ENCODE results near the gene UBE2J1. TPM values are rescaled to one million over a fixed set of nuclear protein-coding genes. Genes with fewer than 3 reads are reported as not detected.

The UBE2J1 gene
- total RNA-seq, 2 experiments from 2014 or later: 34.7 to 34.9 TPM

DNA sequence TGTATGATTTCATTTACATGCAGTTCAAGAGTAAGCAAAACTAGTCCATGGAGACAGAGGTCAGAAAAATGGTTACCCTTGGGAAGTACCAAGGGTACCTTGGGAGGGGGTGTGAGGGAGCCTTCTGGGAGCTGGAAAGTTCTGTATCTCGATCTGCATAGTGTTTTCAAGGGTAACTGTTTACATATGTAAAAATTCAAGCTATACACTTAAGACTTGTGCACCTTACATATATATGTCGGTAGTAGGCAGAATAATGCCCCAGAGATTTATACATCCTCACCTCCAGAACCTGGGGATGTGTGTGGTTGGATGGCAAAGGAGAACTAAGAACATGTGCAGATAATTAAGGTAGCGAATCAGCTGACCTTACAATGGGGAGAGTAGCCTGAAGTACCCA lies 68.4 kb downstream of the UBE2J1 start:
- CTCF ChIA-PET: interaction anchor here (1.6 kb wide), 1 partner anchor 301 kb away, joined by 5 read pairs; no protein-coding TSS in a partner anchor
- H3K4me3 ChIP-seq (ENCODE audit: low read length): no peak overlapping the region
- DNase-seq (no peak), ATAC-seq (ENCODE audit: poor library complexity) (no peak)
- Mint-ChIP-seq H3K9me3 (no peaks in the 10 kb centered on the region), H3K36me3 (ENCODE audit: low read depth) (no peaks in the 10 kb centered on the region), H3K27ac (no peak overlapping the region), H3K4me3 (no peak overlapping the region), H3K27me3 (no peaks in the 10 kb centered on the region), H3K4me1 (ENCODE audit: low read depth) (no peaks in the 10 kb centered on the region)
- intact Hi-C loops (cut with DNase I, micrococcal nuclease): loop anchor here in 1 of 2 experiments (5.0 kb wide), 1 partner anchor 88 kb away; no protein-coding TSS in a partner anchor
- H3K27me3 ChIP-seq (ENCODE audit: control insufficient read depth in 1 of 2, insufficient read depth in 2 of 2, low read length in 2 of 2): no peaks in the 10 kb centered on the region
- H3K36me3 ChIP-seq (ENCODE audit: insufficient read depth, low read length): no peaks in the 10 kb centered on the region
- no peaks in the 10 kb centered on the region for H3K9me3 ChIP-seq (ENCODE audit: control insufficient read depth in 1 of 2, insufficient read depth in 1 of 2, low read length in 2 of 2)
- no peak overlapping the region for H3K27ac ChIP-seq (ENCODE audit: low read depth in 1 of 2, low read length in 2 of 2)
- TF ChIP-seq, protein P1, sequence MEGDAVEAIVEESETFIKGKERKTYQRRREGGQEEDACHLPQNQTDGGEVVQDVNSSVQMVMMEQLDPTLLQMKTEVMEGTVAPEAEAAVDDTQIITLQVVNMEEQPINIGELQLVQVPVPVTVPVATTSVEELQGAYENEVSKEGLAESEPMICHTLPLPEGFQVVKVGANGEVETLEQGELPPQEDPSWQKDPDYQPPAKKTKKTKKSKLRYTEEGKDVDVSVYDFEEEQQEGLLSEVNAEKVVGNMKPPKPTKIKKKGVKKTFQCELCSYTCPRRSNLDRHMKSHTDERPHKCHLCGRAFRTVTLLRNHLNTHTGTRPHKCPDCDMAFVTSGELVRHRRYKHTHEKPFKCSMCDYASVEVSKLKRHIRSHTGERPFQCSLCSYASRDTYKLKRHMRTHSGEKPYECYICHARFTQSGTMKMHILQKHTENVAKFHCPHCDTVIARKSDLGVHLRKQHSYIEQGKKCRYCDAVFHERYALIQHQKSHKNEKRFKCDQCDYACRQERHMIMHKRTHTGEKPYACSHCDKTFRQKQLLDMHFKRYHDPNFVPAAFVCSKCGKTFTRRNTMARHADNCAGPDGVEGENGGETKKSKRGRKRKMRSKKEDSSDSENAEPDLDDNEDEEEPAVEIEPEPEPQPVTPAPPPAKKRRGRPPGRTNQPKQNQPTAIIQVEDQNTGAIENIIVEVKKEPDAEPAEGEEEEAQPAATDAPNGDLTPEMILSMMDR (IDR thresholded peaks at IDR 0.05): no peak
- POLR2A ChIA-PET: no interaction called here
- peaks cover 3% of the 10 kb centered on the region for H3K4me1 ChIP-seq (ENCODE audit: insufficient read depth, low read length)

DNA sequence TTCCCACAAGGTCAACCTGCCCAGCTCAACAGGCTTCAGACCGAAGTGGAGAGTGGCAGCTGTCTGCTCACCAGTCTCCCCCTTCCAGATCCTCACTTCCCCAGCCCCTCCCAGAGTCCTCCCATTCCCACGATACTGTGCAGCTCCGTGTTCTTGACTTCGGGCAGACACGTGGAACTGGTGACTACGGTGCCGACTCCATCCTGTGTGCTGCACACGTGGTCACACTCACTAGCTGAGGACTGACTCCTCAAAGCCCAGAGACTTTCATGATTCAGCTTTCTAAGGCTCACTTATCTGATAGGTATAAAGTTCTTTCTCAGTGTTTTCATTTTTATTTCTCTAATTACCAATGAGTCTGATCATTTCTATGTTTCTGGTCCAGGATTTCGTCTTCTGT lies 69.8 kb downstream of the UBE2J1 start:
- Mint-ChIP-seq H3K27me3 (no peaks in the 10 kb centered on the region), H3K4me3 (no peak overlapping the region)
- CTCF ChIA-PET: interaction anchor here (0.9 kb wide), 1 partner anchor 300 kb away, joined by 3 read pairs; no protein-coding TSS in a partner anchor

DNA sequence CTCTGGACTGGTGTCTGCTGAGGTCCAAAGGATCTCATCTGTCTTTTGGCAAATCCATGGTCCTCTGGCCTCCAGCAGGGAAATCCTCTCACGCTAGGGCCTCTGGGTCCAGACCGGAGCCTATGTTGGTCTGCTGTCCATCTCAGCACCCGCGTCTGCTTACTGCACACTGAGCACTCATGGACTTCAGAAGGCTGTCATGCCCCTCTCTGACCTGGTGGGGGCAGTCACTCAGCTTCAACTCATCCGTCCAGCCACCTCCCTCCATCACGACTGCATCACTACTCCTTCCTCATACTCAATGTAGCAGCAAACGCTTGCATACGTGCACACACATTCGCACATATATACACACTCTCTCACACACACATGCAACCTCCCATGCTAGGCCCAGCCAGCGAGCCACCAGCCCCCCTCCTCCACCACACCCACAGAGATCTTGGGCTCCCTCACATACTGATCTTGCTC lies 70.7 kb downstream of the UBE2J1 start:
- Mint-ChIP-seq H3K27ac (no peak overlapping the region), H3K27me3 (no peaks in the 10 kb centered on the region), H3K4me3 (no peak overlapping the region), H3K9me3 (no peaks in the 10 kb centered on the region), H3K36me3 (ENCODE audit: low read depth) (no peaks in the 10 kb centered on the region), H3K4me1 (ENCODE audit: low read depth) (no peaks in the 10 kb centered on the region)
- DNase-seq: peak in 7 of 14 experiments; percentile 7 to 71 (median 35)
- no peak overlapping the region for H3K27ac ChIP-seq (ENCODE audit: low read depth in 1 of 2, low read length in 2 of 2)
- H3K9me3 ChIP-seq (ENCODE audit: control insufficient read depth in 1 of 2, insufficient read depth in 1 of 2, low read length in 2 of 2): no peaks in the 10 kb centered on the region
- intact Hi-C loops (cut with DNase I, micrococcal nuclease): loop anchor here in 1 of 2 experiments (5.0 kb wide), 1 partner anchor 90 kb away; no protein-coding TSS in a partner anchor
- TF ChIP-seq, protein P1 (IDR thresholded peaks at IDR 0.05): peak; percentile 12
- H3K4me1 ChIP-seq (ENCODE audit: insufficient read depth, low read length): peaks cover 3% of the 10 kb centered on the region
- H3K36me3 ChIP-seq (ENCODE audit: insufficient read depth, low read length): no peaks in the 10 kb centered on the region
- H3K27me3 ChIP-seq (ENCODE audit: control insufficient read depth in 1 of 2, insufficient read depth in 2 of 2, low read length in 2 of 2): no peaks in the 10 kb centered on the region
- POLR2A ChIA-PET: no interaction called here
- peak; percentile 82 for ATAC-seq (ENCODE audit: poor library complexity)
- H3K4me3 ChIP-seq (ENCODE audit: low read length): no peak overlapping the region
- CTCF ChIA-PET: interaction anchor here (0.6 to 0.9 kb wide), 2 partner anchors 92 to 299 kb away, joined by 3 to 5 read pairs; no protein-coding TSS in a partner anchor

More for the DNA sequence above, 69.8 kb downstream of the UBE2J1 start:
- no peaks in the 10 kb centered on the region for H3K36me3 Mint-ChIP-seq (ENCODE audit: low read depth)
- DNase-seq (no peak), ATAC-seq (ENCODE audit: poor library complexity) (no peak)
- TF ChIP-seq, protein P1 (IDR thresholded peaks at IDR 0.05): no peak
- no peaks in the 10 kb centered on the region for H3K27me3 ChIP-seq (ENCODE audit: control insufficient read depth in 1 of 2, insufficient read depth in 2 of 2, low read length in 2 of 2)
- H3K9me3 Mint-ChIP-seq: no peaks in the 10 kb centered on the region
- no peak overlapping the region for H3K27ac ChIP-seq (ENCODE audit: low read depth in 1 of 2, low read length in 2 of 2)
- POLR2A ChIA-PET: no interaction called here
- H3K27ac Mint-ChIP-seq: no peak overlapping the region
- no peaks in the 10 kb centered on the region for H3K9me3 ChIP-seq (ENCODE audit: control insufficient read depth in 1 of 2, insufficient read depth in 1 of 2, low read length in 2 of 2)
- H3K4me1 Mint-ChIP-seq (ENCODE audit: low read depth): no peaks in the 10 kb centered on the region
- no peak overlapping the region for H3K4me3 ChIP-seq (ENCODE audit: low read length)
- peaks cover 3% of the 10 kb centered on the region for H3K4me1 ChIP-seq (ENCODE audit: insufficient read depth, low read length)
- intact Hi-C loops (cut with DNase I, micrococcal nuclease): loop anchor here in 1 of 2 experiments (5.0 kb wide), 1 partner anchor 90 kb away; no protein-coding TSS in a partner anchor
- H3K36me3 ChIP-seq (ENCODE audit: insufficient read depth, low read length): no peaks in the 10 kb centered on the region

All from CD4-positive, alpha-beta T cell (primary cell).